Fibroblast of skin of right biceps (primary cell): Measurements from ENCODE around the gene TBC1D24.

Source experiments
- DNase-seq: peaks from one replicate; pipeline ENCODE4 v3.0.0-alpha.2; 2013

The TBC1D24 gene

DNA sequence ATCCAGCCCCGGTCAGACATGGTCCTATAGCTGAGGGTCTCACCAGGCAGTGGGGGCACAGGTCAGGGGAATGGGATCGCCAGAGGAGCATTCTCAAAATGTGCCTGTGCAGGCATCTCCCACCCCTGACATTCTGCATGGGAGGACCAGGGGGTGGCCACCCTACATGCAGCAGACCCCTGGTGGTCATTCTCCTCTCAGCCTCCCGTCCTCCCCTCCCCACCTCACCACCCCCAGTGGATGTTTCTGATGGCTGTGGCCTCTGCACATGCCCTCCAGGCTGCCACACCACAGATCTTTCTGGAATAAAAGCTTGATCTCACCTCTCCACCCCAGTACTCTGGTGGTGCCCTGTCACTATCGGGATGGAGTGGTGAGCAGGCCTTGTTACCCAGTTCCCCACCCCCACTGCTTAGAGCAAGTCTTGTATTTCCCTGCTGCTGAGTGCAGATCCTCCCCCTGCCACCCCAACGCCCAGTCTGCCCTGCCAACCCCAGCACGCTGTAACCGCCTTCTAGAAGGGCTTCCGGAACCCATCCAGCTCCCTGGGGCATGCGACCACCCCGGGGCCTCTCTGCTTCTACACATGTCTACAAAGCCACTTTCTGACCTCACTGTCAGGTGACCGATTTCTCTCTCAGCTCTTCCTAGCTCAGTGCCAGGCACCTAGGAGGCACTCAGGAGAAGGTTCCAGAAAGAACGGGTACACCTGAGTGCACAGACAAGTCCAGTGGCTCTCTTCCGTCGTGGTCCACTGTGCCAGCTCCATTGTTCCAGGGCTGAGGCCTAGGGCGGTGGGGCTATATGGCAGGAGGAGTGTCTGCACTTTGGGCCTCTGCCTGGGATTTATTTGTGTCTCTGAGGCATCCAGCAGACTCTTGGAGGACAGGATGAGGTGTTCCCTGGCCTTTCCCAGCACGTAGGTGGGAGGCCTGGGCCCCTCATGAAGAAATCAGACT is 9.3 kb downstream of the TBC1D24 start:
- DNase-seq, result no peak

DNA sequence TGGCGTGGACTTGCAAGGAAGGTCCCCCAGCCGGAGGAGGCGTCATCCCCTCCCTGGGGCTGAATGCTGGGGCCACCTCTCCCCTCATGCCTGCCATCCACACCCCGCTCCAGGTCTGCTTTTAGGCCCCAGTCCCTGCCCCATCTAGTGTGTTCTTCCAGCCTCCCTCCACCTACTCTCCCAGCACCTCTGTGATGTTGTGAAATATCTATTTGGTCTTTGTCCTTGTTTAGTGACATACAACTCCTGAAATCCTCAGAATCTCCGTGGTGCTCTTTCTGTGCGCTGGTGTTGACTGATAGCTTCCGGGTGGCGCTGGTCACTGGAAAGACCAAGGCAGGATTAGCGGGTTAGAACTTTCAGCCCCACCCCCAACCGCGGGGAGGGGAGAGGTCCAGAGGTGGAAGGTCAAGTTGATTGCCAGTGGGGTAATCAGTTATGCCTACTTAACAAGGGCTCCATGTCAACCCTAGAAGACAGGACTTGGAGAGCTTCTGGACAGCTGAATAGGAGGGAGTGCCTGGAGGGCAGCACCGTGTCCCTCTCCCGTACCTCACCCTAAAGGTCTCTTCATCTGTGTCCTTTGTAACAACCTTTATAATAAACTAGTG is 10.1 kb downstream of the TBC1D24 start:
- DNase-seq, result no peak

GRCh38 chr16:2485811-2486507 is 11.0 kb downstream of the TBC1D24 start:
- no peak for DNase-seq

DNA sequence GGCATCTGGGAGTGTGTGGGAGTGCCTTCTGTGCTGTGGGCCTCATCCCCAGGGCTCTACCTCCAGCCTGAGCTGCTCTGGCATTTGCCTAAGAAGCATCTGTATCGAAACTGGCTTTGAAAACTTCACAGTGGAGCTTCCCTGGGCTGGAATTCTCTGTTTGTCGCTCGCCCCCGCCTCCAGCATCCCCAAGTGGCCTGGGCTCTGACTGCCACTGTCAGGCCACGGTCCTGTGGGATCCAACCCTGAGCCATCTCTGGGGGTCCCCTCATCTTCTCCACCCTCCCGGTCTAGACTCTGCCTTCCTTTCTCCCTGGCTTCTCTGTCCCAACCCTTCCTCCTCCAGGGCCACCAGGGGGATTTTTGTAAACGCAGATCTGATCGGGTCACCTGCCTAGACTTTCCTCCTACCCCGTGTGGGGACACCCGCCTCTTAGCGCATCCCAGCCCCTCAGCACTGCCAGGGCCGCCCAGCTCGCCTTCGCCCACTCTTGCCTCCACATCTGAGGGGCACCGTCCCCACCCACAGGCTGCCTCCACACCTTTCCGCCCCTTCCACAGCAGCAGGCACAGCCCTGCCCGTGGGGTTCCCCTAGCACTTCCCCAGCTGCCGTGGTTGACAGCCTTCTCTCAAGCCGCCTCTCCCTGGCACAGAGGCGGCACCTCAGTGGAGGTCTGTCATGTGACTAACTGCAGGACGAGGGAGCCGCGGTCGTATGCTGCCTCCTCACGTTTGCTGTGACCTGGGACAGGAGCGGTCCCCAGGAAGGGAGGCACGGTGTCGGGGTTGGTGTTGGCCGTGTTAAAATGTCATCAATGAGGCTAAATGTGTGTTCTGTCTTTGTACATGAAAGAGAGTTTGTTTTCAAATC is 12.0 kb downstream of the TBC1D24 start:
- DNase-seq, result peak; percentile 26

GRCh38 chr16:2487517-2487842 is 12.6 kb downstream of the TBC1D24 start:
- no peak for DNase-seq

DNA sequence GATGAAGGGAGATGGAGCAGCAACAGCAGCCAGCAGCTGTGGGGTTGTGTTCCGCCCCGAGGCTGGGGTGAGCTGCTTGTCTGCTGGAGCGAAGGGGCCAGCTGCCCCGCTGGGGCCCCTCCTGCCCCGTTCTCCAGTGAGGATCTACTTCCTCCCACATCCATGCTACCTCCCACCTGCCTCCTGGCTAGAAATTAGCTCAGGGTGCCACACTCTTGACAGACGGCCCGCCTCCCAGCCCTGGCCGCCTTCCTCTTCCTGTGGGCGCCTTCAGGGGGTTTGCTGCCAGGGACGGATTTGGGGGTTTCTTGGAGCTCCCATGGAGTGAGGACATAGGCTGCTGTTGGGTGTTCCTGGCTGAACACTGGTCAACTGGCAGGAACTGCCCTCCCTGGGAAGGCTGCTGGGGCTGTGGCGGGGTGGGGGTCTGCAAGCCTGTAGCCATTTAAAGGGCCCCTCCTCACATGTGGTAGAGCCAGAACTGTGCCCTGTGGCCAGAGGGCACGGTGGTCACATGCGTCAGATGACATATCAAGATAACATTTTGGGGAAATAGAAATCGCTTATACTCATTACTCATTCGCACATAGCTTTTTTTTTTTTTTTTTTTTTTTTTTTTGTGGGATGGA is 13.1 kb downstream of the TBC1D24 start:
- no peak for DNase-seq

- no peak for DNase-seq
Measured at GRCh38 chr16:2489581-2489980, 14.7 kb downstream of the TBC1D24 start.

- DNase-seq, result no peak
Measured at GRCh38 chr16:2490190-2491105, 15.5 kb downstream of the TBC1D24 start.

DNA sequence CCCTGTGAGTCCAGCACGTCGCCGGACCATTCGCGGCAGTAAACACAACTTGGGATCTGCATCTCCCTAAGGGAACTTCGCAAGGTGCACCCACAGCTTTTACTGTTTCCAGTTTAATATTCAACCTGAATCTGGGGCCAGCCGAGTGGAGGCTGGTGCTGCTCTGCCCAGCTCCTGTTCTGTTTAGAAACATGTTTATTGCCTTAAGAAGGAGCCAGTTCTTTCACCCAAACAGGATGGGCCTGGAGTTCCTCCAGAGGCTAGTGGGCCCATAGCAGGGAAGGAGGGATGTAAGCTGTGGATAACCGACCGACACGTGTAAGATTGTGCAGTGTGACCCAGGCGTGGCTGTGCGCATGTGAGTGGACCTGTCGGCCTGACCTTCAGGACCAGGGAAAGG is 17.4 kb downstream of the TBC1D24 start:
- no peak for DNase-seq

DNA sequence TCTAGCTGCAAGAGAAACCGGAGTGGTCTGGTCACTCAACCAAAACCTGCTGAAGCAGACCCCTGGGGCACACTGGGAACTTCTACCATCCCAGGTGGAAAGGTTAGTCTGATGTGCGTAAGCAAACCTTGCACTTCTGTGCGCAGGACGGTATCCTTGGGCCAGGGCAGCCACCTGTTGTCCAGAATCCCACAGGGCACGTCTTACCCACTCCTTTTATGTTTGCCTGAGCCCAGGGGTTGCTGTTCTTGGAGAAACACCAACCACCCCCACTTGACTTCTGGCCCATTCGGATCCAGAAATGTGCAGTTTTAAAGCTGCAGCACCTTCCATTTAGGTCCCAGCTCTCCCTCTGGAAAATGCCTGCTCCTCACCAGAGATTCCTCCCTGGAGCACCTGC is 18.7 kb downstream of the TBC1D24 start:
- no peak for DNase-seq

GRCh38 chr16:2494616-2495015 is 19.7 kb downstream of the TBC1D24 start:
- no peak for DNase-seq

- no peak for DNase-seq
Measured at GRCh38 chr16:2495041-2495440, 20.1 kb downstream of the TBC1D24 start.

DNA sequence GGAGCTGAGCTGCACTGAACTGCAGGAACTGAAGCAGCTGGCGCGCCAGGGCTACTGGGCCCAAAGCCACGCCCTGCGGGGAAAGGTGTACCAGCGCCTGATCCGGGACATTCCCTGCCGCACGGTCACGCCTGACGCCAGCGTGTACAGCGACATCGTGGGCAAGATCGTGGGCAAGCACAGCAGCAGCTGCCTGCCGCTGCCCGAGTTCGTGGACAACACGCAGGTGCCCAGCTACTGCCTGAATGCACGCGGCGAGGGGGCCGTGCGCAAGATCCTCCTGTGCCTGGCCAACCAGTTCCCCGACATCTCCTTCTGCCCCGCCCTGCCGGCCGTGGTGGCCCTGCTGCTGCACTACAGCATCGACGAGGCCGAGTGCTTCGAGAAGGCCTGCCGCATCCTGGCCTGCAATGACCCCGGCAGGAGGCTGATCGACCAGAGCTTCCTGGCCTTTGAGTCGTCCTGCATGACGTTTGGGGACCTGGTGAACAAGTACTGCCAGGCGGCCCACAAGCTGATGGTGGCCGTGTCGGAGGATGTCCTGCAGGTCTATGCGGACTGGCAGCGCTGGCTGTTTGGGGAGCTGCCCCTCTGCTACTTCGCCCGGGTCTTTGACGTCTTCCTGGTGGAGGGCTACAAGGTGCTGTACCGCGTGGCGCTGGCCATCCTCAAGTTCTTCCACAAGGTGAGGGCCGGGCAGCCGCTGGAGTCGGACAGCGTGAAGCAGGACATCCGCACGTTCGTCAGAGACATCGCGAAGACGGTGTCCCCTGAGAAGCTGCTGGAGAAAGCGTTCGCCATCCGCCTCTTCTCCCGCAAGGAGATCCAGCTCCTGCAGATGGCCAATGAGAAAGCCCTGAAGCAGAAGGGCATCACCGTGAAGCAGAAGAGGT is 21.5 kb downstream of the TBC1D24 start:
- no peak for DNase-seq

- no peak for DNase-seq
Measured at GRCh38 chr16:2497116-2497630, 22.2 kb downstream of the TBC1D24 start.

DNA sequence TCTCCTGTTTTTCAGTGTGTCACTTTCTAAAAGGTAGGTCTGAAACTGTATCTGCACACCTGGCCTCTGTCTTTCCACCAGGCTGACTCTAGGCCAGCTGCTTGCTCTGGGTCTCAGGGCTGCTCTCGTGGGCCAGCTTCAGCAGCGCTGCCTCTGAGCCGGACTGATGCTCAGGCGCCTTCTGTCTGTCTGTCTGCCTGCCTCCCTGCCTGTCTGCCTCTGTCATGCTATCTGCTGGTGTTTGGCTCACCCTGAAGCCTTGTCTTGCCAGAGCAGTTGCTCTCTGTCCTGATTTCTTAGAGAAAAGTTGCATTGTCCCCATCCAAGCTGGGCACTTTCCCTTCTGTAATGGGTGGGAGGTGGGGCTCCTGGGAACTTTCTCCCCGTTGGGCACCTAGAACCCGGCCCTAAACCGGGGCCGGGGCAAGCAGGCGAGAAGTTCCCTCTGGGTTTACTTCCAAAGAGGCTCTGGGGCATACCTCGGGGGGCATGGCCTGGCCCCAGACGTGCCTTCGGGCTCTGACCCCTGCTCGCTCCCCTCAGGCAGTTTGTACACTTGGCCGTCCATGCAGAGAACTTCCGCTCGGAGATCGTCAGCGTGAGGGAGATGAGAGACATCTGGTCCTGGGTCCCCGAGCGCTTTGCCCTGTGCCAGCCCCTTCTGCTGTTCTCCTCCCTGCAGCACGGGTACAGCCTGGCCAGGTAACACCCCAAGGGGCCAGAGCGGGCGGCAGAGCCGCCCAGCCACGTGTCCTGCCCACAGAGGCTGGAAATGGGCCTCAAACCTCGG is 23.0 kb downstream of the TBC1D24 start:
- no peak for DNase-seq

- no peak for DNase-seq
Measured at GRCh38 chr16:2498531-2499253, 23.8 kb downstream of the TBC1D24 start.

- no peak for DNase-seq
Measured at GRCh38 chr16:2499454-2499853, 24.5 kb downstream of the TBC1D24 start.

DNA sequence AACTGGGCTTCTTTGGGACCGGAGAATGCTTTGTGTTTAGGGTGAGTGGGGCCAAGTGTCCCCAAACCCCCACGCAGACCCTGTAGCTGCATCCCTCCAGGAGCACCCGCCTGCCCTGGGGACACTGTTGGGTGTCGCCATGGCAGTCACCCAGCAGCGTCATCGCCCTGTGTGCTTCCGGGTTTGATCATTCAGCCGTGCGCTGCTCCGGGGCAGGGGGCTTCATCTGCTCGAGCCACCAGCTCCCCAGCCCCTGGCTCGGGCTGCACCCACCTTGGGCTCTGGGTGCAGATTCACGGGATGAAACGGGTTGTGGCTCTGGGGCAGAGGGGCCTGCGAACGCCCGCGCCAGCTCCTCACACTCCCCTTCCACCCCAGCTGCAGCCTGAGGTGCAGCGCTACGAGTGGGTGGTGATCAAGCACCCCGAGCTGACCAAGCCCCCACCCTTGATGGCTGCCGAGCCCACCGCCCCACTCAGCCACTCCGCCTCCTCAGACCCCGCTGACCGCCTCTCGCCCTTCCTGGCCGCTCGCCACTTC is 25.0 kb downstream of the TBC1D24 start:
- DNase-seq, result no peak
